HCT116 (cell line): ENCODE data around the gene MAL.

ENCODE experiments used
- EZH2 ChIP-seq: fragments of 200-600 bp; sonication (generic); IDR thresholded peaks from 2 replicates; pipeline ENCODE4 v1.6.1; 2017; ENCODE audit warnings: antibody characterized with exemption, mixed run types
- REST ChIP-seq: IDR thresholded peaks from 2 replicates; pipeline ENCODE4 v1.6.1; 2012; ENCODE audit warnings: low read depth
- TF ChIP-seq, protein P1 (sequence below), 3 experiments: fragments of 200-600 bp in 1 of 3; sonication (generic) in 1 of 3; IDR thresholded peaks in 2 of 3; conservative IDR thresholded peaks in 1 of 3; 2 replicates each; pipeline ENCODE4 v1.5.1; 2012 to 2017; ENCODE audit warnings: low read depth in 2 of 3, low read length in 2 of 3, antibody characterized with exemption in 1 of 3, borderline replicate concordance in 1 of 3, control low read depth in 1 of 3, mild to moderate bottlenecking in 1 of 3, mixed read lengths in 1 of 3, mixed run types in 1 of 3, moderate library complexity in 1 of 3; ENCODE audit not compliant: insufficient read depth in 1 of 3

DNA sequence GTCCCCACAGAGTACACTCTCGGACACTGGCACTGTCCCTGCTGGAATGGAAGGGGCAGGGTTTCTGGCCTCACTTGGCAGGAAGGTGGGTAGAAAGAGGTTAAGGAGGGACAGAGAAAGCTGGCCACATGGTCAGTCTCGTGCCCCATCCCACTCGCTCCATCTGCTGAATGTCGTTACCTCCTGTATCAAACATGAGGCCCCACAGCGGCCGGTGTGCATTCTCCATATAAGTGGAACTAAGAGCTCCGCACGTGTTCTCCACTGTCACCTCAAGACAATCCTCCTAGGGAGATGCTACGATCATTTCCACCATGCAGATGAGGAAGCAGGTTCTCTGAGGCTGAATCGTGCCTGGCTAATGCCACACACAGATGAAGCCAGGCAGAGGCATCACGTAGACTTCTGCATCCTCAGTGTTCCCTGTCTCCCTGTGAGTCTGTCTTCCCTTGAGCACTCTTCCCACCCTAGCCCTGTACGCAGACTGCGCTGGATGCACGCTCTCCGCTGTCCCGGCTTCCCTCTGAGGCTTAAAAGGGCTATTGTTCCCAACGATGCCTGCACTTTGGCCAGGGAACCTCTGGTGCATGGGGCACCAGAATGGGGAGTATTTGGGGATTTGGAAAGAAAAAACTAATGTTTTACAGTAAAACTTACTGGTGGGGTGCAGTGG, 35.1 kb downstream of the MAL start:
- TF ChIP-seq, protein P1, sequence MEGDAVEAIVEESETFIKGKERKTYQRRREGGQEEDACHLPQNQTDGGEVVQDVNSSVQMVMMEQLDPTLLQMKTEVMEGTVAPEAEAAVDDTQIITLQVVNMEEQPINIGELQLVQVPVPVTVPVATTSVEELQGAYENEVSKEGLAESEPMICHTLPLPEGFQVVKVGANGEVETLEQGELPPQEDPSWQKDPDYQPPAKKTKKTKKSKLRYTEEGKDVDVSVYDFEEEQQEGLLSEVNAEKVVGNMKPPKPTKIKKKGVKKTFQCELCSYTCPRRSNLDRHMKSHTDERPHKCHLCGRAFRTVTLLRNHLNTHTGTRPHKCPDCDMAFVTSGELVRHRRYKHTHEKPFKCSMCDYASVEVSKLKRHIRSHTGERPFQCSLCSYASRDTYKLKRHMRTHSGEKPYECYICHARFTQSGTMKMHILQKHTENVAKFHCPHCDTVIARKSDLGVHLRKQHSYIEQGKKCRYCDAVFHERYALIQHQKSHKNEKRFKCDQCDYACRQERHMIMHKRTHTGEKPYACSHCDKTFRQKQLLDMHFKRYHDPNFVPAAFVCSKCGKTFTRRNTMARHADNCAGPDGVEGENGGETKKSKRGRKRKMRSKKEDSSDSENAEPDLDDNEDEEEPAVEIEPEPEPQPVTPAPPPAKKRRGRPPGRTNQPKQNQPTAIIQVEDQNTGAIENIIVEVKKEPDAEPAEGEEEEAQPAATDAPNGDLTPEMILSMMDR (IDR thresholded peaks at IDR 0.05 in 2 of 3, conservative IDR thresholded peaks at IDR 0.05 in 1 of 3; ENCODE audit: borderline replicate concordance in 1 of 3, insufficient read depth in 1 of 3, low read depth in 2 of 3, low read length in 2 of 3): no peak
- TF ChIP-seq REST: no peak
- no peak for TF ChIP-seq EZH2
